B cell (primary cell): ENCODE data around the gene FAAH.

Experiments
- CTCF ChIP-seq: fragments of 200-600 bp; IDR thresholded peaks from one replicate; pipeline ENCODE4 v1.8.0; 2022; ENCODE audit warnings: antibody characterized with exemption, mild to moderate bottlenecking
- EZH2 ChIP-seq: IDR thresholded peaks from 2 replicates; pipeline ENCODE4 v1.6.1; 2012; ENCODE audit warnings: borderline replicate concordance, low read depth, mild to moderate bottlenecking, moderate library complexity, low read length; ENCODE audit not compliant: insufficient read depth, poor library complexity, severe bottlenecking

- TF ChIP-seq CTCF (peak; percentile 4), EZH2 (no peak)
Measured at GRCh38 chr1:46406881-46407608, 12.9 kb downstream of the FAAH start.
